ENCODE measurements around the gene HIC2.
"Not testable (repeated sequence)": the region's sequence is repeated elsewhere in the genome, so short reads cannot be mapped to it uniquely, and the experiment has no call there.

Gene HIC2

DNA sequence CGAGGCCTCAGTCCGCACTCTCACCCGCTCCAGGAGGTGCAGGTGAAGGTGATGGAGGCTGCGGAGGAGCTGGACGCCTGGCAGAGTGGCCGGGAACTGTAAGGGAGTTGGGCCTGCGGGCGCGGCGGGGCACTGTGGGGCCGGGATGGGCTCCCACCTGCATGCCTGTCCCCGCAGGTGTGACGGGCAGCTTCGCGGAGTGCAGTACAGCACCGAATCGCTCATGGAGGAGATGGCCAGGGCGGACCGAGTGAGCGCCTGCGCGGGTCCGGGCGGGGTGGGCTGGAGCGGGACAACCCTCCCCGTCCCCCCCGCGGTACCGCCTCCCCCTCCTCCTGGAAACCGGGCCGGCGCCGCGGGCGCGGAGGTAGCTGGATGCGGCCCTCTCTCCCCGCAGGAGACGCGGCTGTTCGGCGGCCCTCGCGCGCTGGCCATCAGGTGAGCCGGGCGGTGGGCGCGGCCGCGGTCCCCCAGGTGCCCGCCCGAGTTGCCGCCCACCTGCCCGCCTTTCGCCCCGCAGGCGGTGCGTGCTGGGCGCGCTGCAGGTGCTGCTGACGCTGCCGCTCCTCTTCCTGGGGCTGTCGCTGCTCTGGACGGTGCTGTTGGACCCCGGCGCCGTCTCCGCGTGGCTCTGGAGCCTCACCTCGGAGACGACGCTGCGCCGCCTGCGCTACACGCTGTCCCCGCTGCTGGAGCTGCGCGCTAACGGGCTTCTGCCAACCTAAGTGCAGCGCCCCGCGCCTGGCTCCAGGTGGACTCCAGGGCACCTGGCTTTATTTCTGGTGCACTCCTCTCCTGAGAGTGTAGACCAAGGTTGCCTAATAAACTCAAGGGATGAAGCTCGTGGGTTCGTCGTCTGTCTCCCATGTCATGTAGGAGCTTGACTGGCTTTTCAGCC is 52.2 kb downstream of the HIC2 start:
- H3K4me3 ChIP-seq (ENCODE audit: low read depth, low read length); in situ Hi-C loops (cut with HindIII; ENCODE audit: low sequenced_read_pairs): not testable (repeated sequence)

DNA sequence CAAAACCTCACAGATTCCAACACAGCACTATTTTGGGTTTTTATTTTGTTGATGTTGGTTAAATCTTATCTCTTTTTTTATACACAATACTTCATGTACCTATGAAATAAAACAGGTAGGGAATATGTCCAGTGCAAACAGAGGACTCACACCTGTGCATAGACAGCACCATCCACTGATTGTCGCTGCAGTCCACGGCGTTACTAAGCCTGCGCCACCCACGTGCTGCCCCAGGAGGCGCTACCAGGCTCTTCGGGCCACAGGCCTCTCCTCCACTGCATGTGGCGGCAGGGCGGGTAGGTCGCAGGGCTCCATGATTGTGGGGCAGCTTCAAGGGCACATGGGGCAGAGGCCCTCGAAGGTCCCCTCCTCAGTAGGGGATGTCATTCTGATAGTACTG is 55.8 kb downstream of the HIC2 start:
- in situ Hi-C loops (cut with HindIII; ENCODE audit: low sequenced_read_pairs); H3K4me3 ChIP-seq (ENCODE audit: low read depth, low read length); DNase-seq (ENCODE audit: low read depth): not testable (repeated sequence)

More for the DNA sequence above, 52.2 kb downstream of the HIC2 start:
- DNase-seq (ENCODE audit: low read depth) = not testable (repeated sequence)

DNA sequence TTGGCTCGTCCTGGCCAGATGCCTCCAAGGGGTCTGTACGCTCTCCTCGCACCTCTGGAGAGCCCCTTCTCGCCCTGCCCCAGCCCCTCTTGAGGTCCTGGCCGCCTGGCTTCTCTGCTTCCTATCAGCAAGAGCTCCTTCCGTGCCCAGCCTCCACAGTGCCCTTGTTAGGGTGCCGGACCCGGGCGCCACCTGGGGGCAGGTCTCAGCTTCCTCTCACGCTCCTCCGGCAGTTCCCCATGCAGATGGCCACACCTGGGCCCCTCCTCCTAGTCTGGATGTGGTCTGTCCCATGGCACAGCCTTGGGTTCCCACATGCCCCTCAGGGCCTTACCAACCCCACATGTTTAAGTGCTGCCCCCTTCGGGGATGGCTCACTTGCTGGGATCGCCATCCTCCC is 56.5 kb downstream of the HIC2 start:
- DNase-seq (ENCODE audit: low read depth); in situ Hi-C loops (cut with HindIII; ENCODE audit: low sequenced_read_pairs); H3K4me3 ChIP-seq (ENCODE audit: low read depth, low read length): not testable (repeated sequence)

DNA sequence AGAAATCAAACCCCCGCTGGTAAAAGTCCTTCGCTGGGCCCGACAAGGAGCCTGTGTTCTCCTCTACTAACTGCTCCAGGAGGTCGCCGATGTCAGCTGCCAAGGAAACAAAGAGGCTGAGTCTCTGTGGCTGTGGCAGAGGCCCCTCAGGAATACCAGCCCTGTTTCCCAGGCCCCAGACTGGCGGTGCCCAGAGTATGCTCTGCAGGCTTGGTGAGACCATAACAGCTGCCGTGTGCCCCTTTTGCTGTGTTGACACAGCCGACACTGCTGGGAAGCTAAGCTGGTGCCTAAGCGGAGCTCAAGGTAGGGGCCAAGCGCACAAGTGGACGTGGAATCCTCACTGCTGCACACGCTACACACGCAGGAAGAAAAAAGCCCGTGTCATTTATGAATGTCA is 66.9 kb downstream of the HIC2 start:
- H3K4me3 ChIP-seq (ENCODE audit: low read depth, low read length); DNase-seq (ENCODE audit: low read depth); in situ Hi-C loops (cut with HindIII; ENCODE audit: low sequenced_read_pairs): not testable (repeated sequence)

DNA sequence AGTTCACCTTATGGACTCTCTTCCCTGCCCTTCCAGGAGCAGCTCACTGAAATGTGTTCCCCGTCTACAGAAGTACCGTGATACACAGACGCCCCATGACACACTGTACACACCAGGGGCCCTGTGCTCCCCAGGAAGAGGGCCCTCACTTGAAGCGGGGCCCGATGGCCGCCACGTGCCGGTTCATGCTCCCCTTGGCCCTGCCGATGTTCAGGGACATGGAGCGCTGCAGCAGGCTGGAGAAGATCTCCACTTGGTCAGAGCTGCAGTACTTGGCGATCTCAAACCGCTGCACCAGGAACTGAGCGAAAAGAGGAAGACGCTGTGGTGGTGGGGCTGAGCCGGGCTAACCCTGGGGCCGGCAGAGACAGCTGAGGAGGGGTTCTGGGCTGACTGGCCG is 70.6 kb downstream of the HIC2 start:
- DNase-seq (ENCODE audit: low read depth); H3K4me3 ChIP-seq (ENCODE audit: low read depth, low read length); in situ Hi-C loops (cut with HindIII; ENCODE audit: low sequenced_read_pairs): not testable (repeated sequence)

DNA sequence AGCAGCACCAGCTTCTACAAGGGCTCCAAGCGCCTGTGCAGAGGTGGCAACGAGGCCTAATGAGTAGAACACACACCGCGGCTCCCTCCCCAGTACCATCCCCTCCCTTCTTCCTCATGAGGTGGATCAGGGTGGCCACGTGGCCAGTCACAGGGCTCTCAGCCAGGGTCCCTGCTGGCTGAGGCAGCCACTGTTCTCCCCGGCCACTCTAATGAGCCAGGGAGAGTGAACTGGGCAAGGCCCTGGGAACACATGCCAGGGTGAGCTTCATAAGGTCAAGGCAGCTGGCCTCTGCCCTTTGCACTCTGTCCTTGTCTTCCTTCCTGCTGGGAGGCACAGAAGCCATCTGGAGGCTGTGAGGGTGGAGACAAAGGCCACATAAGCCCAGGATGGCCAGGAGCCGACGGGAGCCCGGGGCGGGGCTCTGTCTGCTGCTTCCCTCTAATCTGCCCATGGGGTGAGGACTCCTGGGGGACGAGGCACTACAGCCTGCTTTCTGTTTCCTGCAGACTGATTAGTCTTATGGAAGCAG is 72.0 kb downstream of the HIC2 start:
- in situ Hi-C loops (cut with HindIII; ENCODE audit: low sequenced_read_pairs); H3K4me3 ChIP-seq (ENCODE audit: low read depth, low read length); DNase-seq (ENCODE audit: low read depth): not testable (repeated sequence)

DNA sequence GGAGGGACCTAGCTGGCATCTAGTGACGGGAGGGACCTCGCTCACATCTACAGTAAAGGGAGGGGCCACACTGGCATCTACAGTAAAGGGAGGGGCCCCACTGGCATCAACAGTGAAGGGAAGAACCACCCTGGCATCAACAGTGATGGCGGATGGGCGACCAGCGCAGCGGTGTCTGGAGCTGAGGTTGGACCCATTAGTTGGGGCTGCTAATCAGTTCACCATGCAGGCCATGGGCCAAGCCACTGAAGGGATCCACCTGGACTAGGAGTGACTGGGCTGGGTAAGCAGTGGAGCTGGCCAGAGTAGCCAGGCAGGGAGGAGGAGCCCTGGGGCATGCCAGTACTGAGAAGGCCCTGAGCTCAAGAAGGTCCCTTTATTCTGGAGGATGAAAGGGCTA is 73.4 kb downstream of the HIC2 start:
- DNase-seq (ENCODE audit: low read depth); in situ Hi-C loops (cut with HindIII; ENCODE audit: low sequenced_read_pairs); H3K4me3 ChIP-seq (ENCODE audit: low read depth, low read length): not testable (repeated sequence)

DNA sequence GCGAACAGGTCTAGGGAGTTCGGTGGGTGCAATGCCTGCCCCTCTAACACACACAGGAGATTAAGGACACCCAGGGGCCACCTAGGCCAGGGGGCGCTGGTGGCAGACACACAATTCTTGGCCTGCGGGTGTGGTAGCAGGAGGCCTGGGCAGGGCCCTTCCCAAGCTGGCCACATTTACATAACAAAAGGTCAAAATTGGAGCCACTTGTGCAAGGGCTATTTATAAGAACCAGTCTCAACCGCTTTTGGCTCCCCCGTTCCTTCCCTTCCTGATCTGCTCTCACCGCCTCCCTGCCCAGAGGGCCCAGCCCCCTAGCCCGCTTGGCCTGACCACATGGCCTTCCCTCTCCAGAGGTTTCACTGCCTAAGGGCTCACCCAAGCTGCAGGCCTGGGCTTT is 75.1 kb downstream of the HIC2 start:
- in situ Hi-C loops (cut with HindIII; ENCODE audit: low sequenced_read_pairs); DNase-seq (ENCODE audit: low read depth); H3K4me3 ChIP-seq (ENCODE audit: low read depth, low read length): not testable (repeated sequence)

DNA sequence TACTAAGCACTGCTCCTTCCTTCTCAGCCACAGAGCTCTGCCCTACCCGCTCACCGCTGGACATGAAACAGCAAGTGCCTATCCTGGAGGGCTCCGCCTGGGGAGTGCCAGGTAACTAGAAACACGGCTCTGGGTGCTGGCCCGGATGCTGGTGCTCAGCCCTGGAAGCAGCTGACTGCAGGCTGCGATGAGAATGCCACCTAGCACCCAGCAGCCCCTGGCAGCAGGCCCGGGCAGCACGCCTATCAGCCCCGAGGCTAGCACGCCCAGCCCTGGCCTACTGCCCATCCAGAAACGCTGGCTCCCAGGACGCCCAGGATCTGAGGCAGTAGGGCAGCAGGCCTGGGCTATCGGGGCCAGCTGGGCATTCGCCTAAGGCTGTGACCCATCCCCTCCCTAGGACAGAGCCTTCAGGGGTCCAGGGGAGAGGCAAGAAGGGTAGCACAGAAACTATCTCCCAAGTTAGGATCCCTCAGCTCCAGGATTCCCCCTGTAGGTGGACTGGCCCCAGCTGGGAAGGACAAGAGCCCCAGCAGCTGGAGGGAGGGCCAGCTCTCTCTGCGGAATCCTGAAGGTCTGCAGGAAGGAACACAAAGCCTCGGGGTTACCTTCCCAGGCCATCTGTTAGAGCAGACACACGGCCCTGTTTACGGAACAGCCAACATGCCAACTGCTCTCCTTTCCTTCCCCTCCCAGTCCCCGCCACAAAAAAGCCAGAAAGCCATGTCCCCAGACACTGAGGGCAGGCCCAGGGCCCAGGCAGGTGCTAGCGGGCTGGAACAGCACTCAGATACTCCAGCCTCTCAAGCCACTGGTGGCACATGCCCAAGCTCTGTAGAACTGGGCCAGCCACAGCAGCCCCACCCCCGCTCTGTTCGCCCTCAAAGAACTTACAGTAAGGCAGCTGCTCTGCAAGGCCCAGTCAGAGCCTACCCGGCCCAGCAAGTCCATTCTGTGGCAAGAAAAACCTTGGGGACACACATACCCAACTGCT is 76.9 kb downstream of the HIC2 start:
- H3K4me3 ChIP-seq (ENCODE audit: low read depth, low read length); in situ Hi-C loops (cut with HindIII; ENCODE audit: low sequenced_read_pairs); DNase-seq (ENCODE audit: low read depth): not testable (repeated sequence)

DNA sequence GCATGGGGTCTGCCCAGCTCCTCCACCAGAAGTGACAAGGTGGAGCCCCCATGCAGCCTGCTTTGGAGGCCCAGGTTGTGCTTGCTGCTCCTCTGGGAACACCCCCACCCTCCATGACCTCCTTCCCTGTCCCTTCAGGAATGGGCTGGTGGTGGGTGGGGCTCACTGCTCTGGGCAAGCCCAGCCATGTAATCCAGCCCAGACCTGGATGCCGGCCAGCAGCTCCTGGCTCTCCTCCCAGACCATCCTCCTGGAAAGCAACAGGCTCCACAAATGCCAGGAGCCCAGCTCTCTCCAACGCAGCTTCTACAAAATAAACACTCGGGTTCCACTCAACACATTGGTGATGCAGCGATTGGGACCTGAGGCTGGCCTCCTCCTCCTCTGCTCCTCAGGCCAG is 80.8 kb downstream of the HIC2 start:
- H3K4me3 ChIP-seq (ENCODE audit: low read depth, low read length); in situ Hi-C loops (cut with HindIII; ENCODE audit: low sequenced_read_pairs); DNase-seq (ENCODE audit: low read depth): not testable (repeated sequence)

DNA sequence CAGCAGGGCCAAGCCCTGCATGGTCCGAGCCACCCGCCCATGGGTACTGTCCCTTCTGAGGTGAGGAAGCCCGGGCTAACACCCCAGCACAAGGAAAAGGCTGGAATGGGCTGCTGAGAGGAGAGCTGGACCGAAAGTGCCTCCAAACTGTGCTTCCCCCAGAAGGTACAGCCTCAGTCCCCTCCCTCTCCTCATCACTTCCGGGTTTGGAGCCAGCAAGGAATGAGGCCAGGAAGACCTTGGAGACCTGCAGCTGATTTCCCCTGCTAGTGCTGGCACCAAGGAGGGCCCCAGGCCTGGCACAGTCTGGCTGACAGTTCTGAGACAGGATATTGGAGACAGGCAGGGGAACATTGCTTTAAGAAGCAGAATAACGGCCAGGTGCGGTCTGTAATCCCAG is 81.3 kb downstream of the HIC2 start:
- in situ Hi-C loops (cut with HindIII; ENCODE audit: low sequenced_read_pairs); DNase-seq (ENCODE audit: low read depth); H3K4me3 ChIP-seq (ENCODE audit: low read depth, low read length): not testable (repeated sequence)

DNA sequence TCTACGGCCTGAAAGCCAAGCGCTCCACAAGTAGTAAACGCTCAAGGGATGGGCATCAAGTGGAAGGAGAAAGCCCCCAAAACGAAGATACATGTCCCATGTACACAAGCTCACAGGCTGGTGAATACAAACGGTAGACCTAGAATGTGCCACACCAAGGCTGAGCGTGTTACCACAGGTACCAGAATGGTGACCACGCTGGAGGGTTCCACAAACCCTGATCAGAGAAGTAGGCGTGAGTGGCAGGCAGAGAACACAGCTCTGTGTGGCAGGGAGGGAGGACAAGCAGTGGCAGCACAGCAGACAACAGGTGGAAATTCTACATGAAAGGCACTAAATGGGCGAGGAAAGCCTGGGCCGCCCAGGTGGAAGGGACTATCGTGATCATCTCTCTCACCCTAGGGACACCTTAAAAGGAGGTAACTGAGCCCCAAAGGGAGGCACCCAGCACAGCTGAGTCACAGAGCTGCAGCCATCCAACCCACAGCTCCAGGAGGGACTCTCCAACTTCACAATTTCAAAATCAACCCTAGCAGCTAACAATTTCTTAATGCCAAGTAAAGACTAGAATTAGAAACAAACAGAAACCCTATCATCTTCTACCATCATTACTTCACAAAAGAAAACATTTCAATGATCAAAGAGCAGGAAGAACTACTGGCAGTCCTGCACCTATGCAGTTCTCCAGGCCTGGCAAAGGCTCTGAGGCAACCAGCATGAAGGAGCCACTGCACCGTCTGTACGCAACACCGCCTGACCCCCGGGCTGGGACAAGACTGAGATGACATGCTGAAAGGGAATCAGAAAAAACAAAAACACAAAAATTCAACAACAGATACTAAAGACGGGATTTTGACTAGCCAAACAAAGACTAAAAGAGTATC is 82.7 kb downstream of the HIC2 start:
- H3K4me3 ChIP-seq (ENCODE audit: low read depth, low read length); DNase-seq (ENCODE audit: low read depth); in situ Hi-C loops (cut with HindIII; ENCODE audit: low sequenced_read_pairs): not testable (repeated sequence)
